Trophoblast cell (in vitro differentiated cells and primary cell): ENCODE results near the gene ZNF273.

Experiments
- DNase-seq, 2 donors: peaks; one replicate each; pipeline ENCODE4 v3.0.0-alpha.2; 2016
- H2AFZ ChIP-seq: 2 replicates; pipeline ENCODE4 v1.6.1; 2013; ENCODE audit warnings: low read length, moderate library complexity, mild to moderate bottlenecking; ENCODE audit not compliant: insufficient read depth, poor library complexity
- H2AK5ac ChIP-seq: 2 replicates; pipeline ENCODE4 v1.6.1; 2013; ENCODE audit warnings: mild to moderate bottlenecking, low read length
- H2BK120ac ChIP-seq: 2 replicates; pipeline ENCODE4 v1.6.1; 2013; ENCODE audit warnings: low read length, mild to moderate bottlenecking, moderate library complexity; ENCODE audit not compliant: insufficient read depth, poor library complexity
- H2BK12ac ChIP-seq: 2 replicates; pipeline ENCODE4 v1.6.1; 2013; ENCODE audit warnings: mild to moderate bottlenecking, low read length, moderate library complexity
- H2BK5ac ChIP-seq: 2 replicates; pipeline ENCODE4 v1.6.1; 2013; ENCODE audit warnings: low read length, low read depth, moderate library complexity, mild to moderate bottlenecking; ENCODE audit not compliant: poor library complexity
- H3K14ac ChIP-seq: 2 replicates; pipeline ENCODE4 v1.6.1; 2013; ENCODE audit warnings: mild to moderate bottlenecking, low read length
- H3K18ac ChIP-seq: 2 replicates; pipeline ENCODE4 v1.6.1; 2013; ENCODE audit warnings: mild to moderate bottlenecking, low read length
- H3K23ac ChIP-seq: 2 replicates; pipeline ENCODE4 v1.6.1; 2013; ENCODE audit warnings: low read length
- H3K27ac ChIP-seq: 2 replicates; pipeline ENCODE4 v1.5.1; 2013; ENCODE audit warnings: low read depth, mild to moderate bottlenecking, inconsistent platforms, low read length, moderate library complexity
- H3K27me3 ChIP-seq: 2 replicates; pipeline ENCODE4 v1.6.1; 2013; ENCODE audit warnings: inconsistent platforms, mild to moderate bottlenecking, low read length, moderate library complexity; ENCODE audit not compliant: insufficient read depth
- H3K36me3 ChIP-seq, 2 experiments: 1 replicate in 1 of 2; 2 replicates in 1 of 2; pipeline ENCODE4 v1.6.1; 2013; ENCODE audit warnings: low read length in 2 of 2, mild to moderate bottlenecking in 2 of 2, moderate library complexity in 1 of 2; ENCODE audit not compliant: insufficient read depth in 2 of 2, control insufficient read depth in 1 of 2
- H3K4ac ChIP-seq: 2 replicates; pipeline ENCODE4 v1.6.1; 2013; ENCODE audit warnings: low read depth, mild to moderate bottlenecking, low read length, moderate library complexity
- H3K4me1 ChIP-seq, 2 experiments: 1 replicate in 1 of 2; 2 replicates in 1 of 2; pipeline ENCODE4 v1.6.1; 2013; ENCODE audit warnings: low read length in 2 of 2, mild to moderate bottlenecking in 2 of 2, moderate library complexity in 1 of 2; ENCODE audit not compliant: insufficient read depth in 2 of 2, control insufficient read depth in 1 of 2
- H3K4me2 ChIP-seq: 2 replicates; pipeline ENCODE4 v1.6.1; 2013; ENCODE audit warnings: inconsistent platforms, mild to moderate bottlenecking, low read length, moderate library complexity
- H3K4me3 ChIP-seq: 2 replicates; pipeline ENCODE4 v1.5.1; 2013; ENCODE audit warnings: mild to moderate bottlenecking, low read depth, low read length, inconsistent platforms
- H3K79me1 ChIP-seq: one replicate; pipeline ENCODE4 v1.6.1; 2013; ENCODE audit warnings: low read length
- H3K79me2 ChIP-seq: 2 replicates; pipeline ENCODE4 v1.6.1; 2013; ENCODE audit warnings: low read length, mild to moderate bottlenecking; ENCODE audit not compliant: control insufficient read depth, insufficient read depth, poor library complexity
- H3K9ac ChIP-seq: 2 replicates; pipeline ENCODE4 v1.6.1; 2013; ENCODE audit warnings: mild to moderate bottlenecking, low read length
- H3K9me3 ChIP-seq: 2 replicates; pipeline ENCODE4 v1.6.1; 2013; ENCODE audit warnings: low read depth, mild to moderate bottlenecking, control low read depth, inconsistent platforms, low read length; ENCODE audit not compliant: insufficient read depth
- H4K12ac ChIP-seq: 2 replicates; pipeline ENCODE4 v1.6.1; 2013; ENCODE audit warnings: low read depth, mild to moderate bottlenecking, low read length, moderate library complexity
- H4K8ac ChIP-seq: 2 replicates; pipeline ENCODE4 v1.6.1; 2013; ENCODE audit warnings: low read depth, mild to moderate bottlenecking, low read length, moderate library complexity
- H4K91ac ChIP-seq: one replicate; pipeline ENCODE4 v1.6.1; 2013; ENCODE audit warnings: low read depth, mild to moderate bottlenecking, low read length, moderate library complexity
- WGBS: extraction: QIAGEN DNeasy Blood & Tissue Kit; methylation state at CpG from one replicate; pipeline ENCODE4 v1.1.7; 2013; ENCODE audit warnings: missing lambda C conversion rate; ENCODE audit not compliant: insufficient read length, insufficient coverage; ENCODE audit errors: extremely low coverage; 5-methylcytosine and 5-hydroxymethylcytosine counted together

ZNF273 gene

GRCh38 chr7:64978497-64979203, 75.6 kb downstream of the ZNF273 start:
- Histone ChIP-seq H3K4me3 (no peak overlapping the region), H2AK5ac (no peak overlapping the region), H3K4me1 (no peaks in the 10 kb centered on the region), H3K36me3 (peaks cover 3 to 10% of the 10 kb centered on the region in 2 experiments), H3K79me2 (no peaks in the 10 kb centered on the region), H3K79me1 (no peaks in the 10 kb centered on the region), H4K8ac (no peak overlapping the region), H3K9ac (no peak overlapping the region), H3K27ac (no peak overlapping the region), H4K12ac (no peak overlapping the region), H3K9me3 (peaks cover 2% of the 10 kb centered on the region), H3K23ac (no peak overlapping the region), H2BK120ac (no peak overlapping the region), H2AFZ (no peak overlapping the region), H4K91ac (no peak overlapping the region), H3K18ac (no peak overlapping the region), H3K4ac (no peak overlapping the region), H2BK5ac (no peak overlapping the region), H3K27me3 (no peaks in the 10 kb centered on the region), H3K4me2 (no peak overlapping the region), H2BK12ac (no peak overlapping the region), H3K14ac (no peak overlapping the region)
- no peak for DNase-seq
- WGBS = no CpG with 5 or more reads among the region's 5 CpGs
